G401 (cell line): ENCODE data around the gene GABPB1. TPM values are rescaled to one million over a fixed set of nuclear protein-coding genes. Genes with fewer than 3 reads are reported as not detected.

Experiments used
- total RNA-seq: library from RNA; depleted of rRNA; stranded (reverse); fragments of >200 nt; shearing (Covaris generic); gene quantifications from 2 replicates; pipeline ENCODE4 v1.2.3, GENCODE V29; 2014; rRNA removed

Gene GABPB1
- total RNA-seq, 1 experiment from 2014 or later: 54.3 TPM

Other genes starting within 250 kb of the GABPB1 start
- gene ATP8B4, start 236.0 kb downstream of the GABPB1 start, total RNA-seq: 3.5 TPM in 1 of 2 replicates, not detected in the other
- 0.06 TPM in 1 of 2 replicates, not detected in the other for gene SLC27A2, start 173.0 kb downstream of the GABPB1 start, total RNA-seq
- gene HDC, start 89.5 kb downstream of the GABPB1 start, total RNA-seq: not detected in 2 replicates
- gene USP8, start 69.2 kb upstream of the GABPB1 start, total RNA-seq: 58.2 and 69.5 TPM in 2 replicates
- gene USP50, start 191.5 kb upstream of the GABPB1 start, total RNA-seq: not detected in 2 replicates